ENCODE results near the gene ARSG.

The ARSG gene

GRCh38 chr17:68289473-68289872 lies 1.8 kb upstream of the ARSG start:
- peak overlapping the region; percentile 91 for H3K4me3 ChIP-seq (ENCODE audit: low read depth, low read length)
- no peak for DNase-seq (ENCODE audit: low read depth)
- TF ChIP-seq CTCF (IDR thresholded peaks at IDR 0.05; ENCODE audit: insufficient read depth, low read depth, low read length, missing control alignments): no peak

DNA sequence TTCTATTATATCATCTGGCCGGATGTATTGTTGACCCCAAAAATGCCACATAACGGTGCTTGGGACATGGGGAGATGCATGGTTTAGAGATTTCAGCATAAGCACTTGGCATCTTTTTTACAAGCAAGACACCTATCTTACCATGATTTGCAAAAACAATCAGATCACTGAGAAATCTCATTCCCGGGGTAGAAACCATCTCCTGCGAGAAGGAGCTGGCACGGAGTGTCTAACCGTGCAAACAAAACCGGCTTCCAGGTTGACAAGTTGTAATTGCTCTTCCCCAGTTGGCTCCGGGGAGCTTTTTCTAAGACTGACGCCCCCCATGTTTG lies 1.4 kb upstream of the ARSG start:
- H3K4me3 ChIP-seq (ENCODE audit: low read depth, low read length): peak overlapping the region; percentile 91
- no peak for DNase-seq (ENCODE audit: low read depth)
- TF ChIP-seq CTCF (IDR thresholded peaks at IDR 0.05; ENCODE audit: insufficient read depth, low read depth, low read length, missing control alignments): no peak

DNA sequence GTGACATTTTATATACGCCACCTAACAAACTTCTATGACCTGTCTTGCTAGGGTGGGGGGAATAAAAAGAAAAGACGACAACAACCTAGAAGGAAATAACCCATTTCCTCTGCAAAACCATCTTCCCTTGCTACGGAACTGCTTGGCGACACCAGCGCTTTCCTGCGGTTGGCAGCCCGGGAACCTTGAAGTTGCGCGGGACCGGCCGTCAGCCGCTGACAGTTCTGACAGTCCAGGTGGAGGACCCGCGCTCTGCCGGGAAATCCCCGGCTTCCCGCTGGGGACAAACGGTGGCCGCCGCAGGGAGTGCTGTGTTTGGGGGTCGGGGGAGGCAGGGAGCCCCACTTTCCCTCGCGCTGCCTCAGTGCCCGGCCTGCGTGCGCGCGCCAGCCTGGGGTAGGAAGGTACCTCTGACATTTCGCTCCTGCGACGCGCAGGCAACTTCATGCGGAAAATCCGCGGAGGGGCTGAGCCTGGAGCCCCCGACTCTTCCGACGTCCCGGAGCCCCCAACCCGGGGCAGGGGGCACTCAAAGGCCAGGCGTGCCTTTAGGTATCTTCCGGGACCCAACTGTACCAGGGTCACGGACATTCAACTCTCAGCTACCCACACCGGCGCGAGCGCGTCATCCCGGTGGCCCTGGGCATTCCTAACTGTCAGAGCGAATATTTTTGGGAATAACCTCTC lies 884 bp upstream of the ARSG start:
- no peak for TF ChIP-seq CTCF (IDR thresholded peaks at IDR 0.05; ENCODE audit: insufficient read depth, low read depth, low read length, missing control alignments)
- peak; percentile 74 for DNase-seq (ENCODE audit: low read depth)
- H3K4me3 ChIP-seq (ENCODE audit: low read depth, low read length): peak overlapping the region; percentile 91

- H3K4me3 ChIP-seq (ENCODE audit: low read depth, low read length): peak overlapping the region; percentile 84
- peak; percentile 16 for TF ChIP-seq CTCF (IDR thresholded peaks at IDR 0.05; ENCODE audit: insufficient read depth, low read depth, low read length, missing control alignments)
- peak; percentile 98 for DNase-seq (ENCODE audit: low read depth)
Measured at GRCh38 chr17:68291836-68292688, 767 bp downstream of the ARSG start.

DNA sequence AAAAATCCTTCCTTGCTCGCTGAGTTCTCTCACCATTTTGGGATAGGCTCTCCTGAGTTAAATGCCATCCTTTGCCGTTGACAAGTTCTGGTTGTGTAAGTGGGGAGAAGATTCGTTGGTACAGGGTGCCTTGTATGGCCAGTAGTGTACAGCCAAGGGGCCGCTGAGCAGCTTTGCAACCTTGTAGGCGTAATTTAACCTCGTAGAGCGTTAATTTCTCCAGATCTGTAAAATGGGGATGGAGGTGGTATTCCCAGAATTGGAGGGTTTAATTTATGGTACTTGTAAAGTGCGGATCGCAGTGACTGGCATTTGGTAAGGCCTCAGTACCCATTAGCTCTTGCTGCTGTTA lies 1.4 kb downstream of the ARSG start:
- peak overlapping the region; percentile 84 for H3K4me3 ChIP-seq (ENCODE audit: low read depth, low read length)
- DNase-seq (ENCODE audit: low read depth): no peak
- no peak for TF ChIP-seq CTCF (IDR thresholded peaks at IDR 0.05; ENCODE audit: insufficient read depth, low read depth, low read length, missing control alignments)

DNA sequence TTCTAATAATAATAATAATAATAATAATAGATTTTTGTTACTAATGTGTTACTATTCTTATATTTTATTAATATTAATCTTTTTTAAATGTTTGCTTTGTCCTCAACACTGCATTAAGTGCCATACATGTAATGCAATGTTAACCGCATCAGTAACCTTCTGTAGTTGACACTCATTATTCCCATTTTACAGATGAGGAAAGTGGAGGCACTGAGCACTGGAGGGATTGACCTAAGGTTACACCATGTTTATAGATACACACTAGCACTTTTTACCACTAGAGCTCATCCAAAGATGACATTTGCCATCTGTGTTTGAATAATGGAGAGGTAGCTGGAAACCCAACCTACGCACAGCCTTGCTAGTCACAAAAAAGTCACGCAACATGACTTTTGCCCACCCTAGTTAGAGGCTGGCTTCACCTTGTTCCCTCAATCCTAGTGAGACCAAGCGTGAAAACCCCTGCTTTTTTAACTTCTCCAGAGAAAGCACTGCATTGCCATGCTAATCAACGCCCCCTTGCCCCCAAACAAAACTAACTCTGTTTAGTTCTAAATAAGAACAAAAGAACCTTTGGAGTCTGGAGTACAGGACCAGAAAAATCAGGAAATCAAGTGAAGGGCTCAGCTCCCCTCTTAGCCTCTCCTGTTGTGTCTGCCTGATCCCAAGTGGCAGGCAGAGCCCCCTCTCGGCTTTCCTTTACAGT lies 2.3 kb downstream of the ARSG start:
- DNase-seq (ENCODE audit: low read depth): no peak
- no peak for TF ChIP-seq CTCF (IDR thresholded peaks at IDR 0.05; ENCODE audit: insufficient read depth, low read depth, low read length, missing control alignments)
- H3K4me3 ChIP-seq (ENCODE audit: low read depth, low read length): no peak overlapping the region
